HEK293 (cell line): ENCODE data around the gene BICC1.

ENCODE experiments used
- CTCF ChIA-PET: fragments of 350-600 bp; formaldehyde crosslinking; extraction: SDS; loops from one replicate; lab custom pipeline; 2021; ENCODE audit warnings: antibody characterized with exemption; lab: Yijun Ruan, JAX
- POLR2A ChIA-PET: fragments of 300-600 bp; formaldehyde crosslinking; extraction: SDS; loops from one replicate; lab custom pipeline; 2020; ENCODE audit warnings: antibody characterized with exemption, inconsistent platforms; lab: Yijun Ruan, JAX
- H3K27ac ChIP-seq: fragments of 200-500 bp; sonication (Bioruptor generic); 2 replicates; pipeline ENCODE4 v1.5.1; 2014; ENCODE audit warnings: low read depth, low read length, control low read depth, inconsistent platforms; ENCODE audit errors: extremely low read depth
- H3K36me3 ChIP-seq, 2 experiments: fragments of 200-500 bp in 1 of 2; sonication (Bioruptor generic) in 1 of 2; 1 replicate in 1 of 2; 2 replicates in 1 of 2; pipeline ENCODE4 v1.5.1; 2014 to 2017; ENCODE audit warnings: inconsistent platforms in 2 of 2, low read length in 2 of 2; ENCODE audit not compliant: control insufficient read depth in 2 of 2, insufficient read depth in 1 of 2
- H3K4me1 ChIP-seq: fragments of 200-500 bp; sonication (Bioruptor generic); 2 replicates; pipeline ENCODE4 v1.5.1; 2014; ENCODE audit warnings: mild to moderate bottlenecking, low read length, inconsistent platforms; ENCODE audit not compliant: control insufficient read depth, insufficient read depth
- H3K4me3 ChIP-seq: 2 replicates; pipeline ENCODE4 v1.5.1; 2011; ENCODE audit warnings: low read depth, mild to moderate bottlenecking, control low read depth, low read length, moderate library complexity
- H3K9me3 ChIP-seq: fragments of 200-500 bp; sonication (Bioruptor generic); 2 replicates; pipeline ENCODE4 v1.5.1; 2014; ENCODE audit warnings: low read depth, low read length, inconsistent platforms; ENCODE audit not compliant: control insufficient read depth, insufficient read depth
- GLIS2 ChIP-seq: fragments of 450-650 bp; formaldehyde crosslinking; IDR thresholded peaks from 2 replicates; pipeline ENCODE4 v1.5.1; 2016; ENCODE audit warnings: missing biosample characterization, missing genetic modification characterization
- HOXD13 ChIP-seq: sonication (generic); formaldehyde crosslinking; IDR thresholded peaks from 2 replicates; pipeline ENCODE4 v1.8.0; 2022; ENCODE audit warnings: missing genetic modification reagents, borderline replicate concordance
- RBAK ChIP-seq: fragments of 450-650 bp; formaldehyde crosslinking; IDR thresholded peaks from 2 replicates; pipeline ENCODE4 v1.5.1; 2016; ENCODE audit warnings: missing biosample characterization, missing genetic modification characterization
- REPIN1 ChIP-seq: fragments of 450-650 bp; formaldehyde crosslinking; IDR thresholded peaks from 2 replicates; pipeline ENCODE4 v1.5.1; 2017; ENCODE audit warnings: missing biosample characterization, missing genetic modification characterization, low read depth
- TSHZ1 ChIP-seq: fragments of 450-650 bp; formaldehyde crosslinking; IDR thresholded peaks from 2 replicates; pipeline ENCODE4 v1.5.1; 2016; ENCODE audit warnings: missing biosample characterization, missing genetic modification characterization, borderline replicate concordance
- ZBTB11 ChIP-seq: fragments of 450-650 bp; formaldehyde crosslinking; conservative IDR thresholded peaks from 2 replicates; pipeline ENCODE4 v1.5.1; 2016; ENCODE audit warnings: low read depth, missing biosample characterization, missing genetic modification characterization
- ZFP37 ChIP-seq: fragments of 450-650 bp; formaldehyde crosslinking; IDR thresholded peaks from 2 replicates; pipeline ENCODE4 v1.5.1; 2016; ENCODE audit warnings: missing biosample characterization, missing genetic modification characterization
- ZFP69B ChIP-seq: fragments of 450-650 bp; formaldehyde crosslinking; IDR thresholded peaks from 2 replicates; pipeline ENCODE4 v1.5.1; 2016; ENCODE audit warnings: missing biosample characterization, missing genetic modification characterization
- ZNF10 ChIP-seq: fragments of 450-650 bp; formaldehyde crosslinking; IDR thresholded peaks from 2 replicates; pipeline ENCODE4 v1.5.1; 2017; ENCODE audit warnings: missing biosample characterization, missing genetic modification characterization
- ZNF112 ChIP-seq: fragments of 450-650 bp; formaldehyde crosslinking; IDR thresholded peaks from 2 replicates; pipeline ENCODE4 v1.5.0; 2017; ENCODE audit warnings: missing biosample characterization, missing genetic modification characterization
- ZNF221 ChIP-seq: fragments of 450-650 bp; formaldehyde crosslinking; IDR thresholded peaks from 2 replicates; pipeline ENCODE4 v1.5.1; 2017; ENCODE audit warnings: missing biosample characterization, missing genetic modification characterization, borderline replicate concordance
- ZNF501 ChIP-seq: fragments of 450-650 bp; formaldehyde crosslinking; IDR thresholded peaks from 2 replicates; pipeline ENCODE4 v1.5.1; 2016; ENCODE audit warnings: missing biosample characterization, missing genetic modification characterization
- ZNF654 ChIP-seq: fragments of 450-650 bp; formaldehyde crosslinking; IDR thresholded peaks from 2 replicates; pipeline ENCODE4 v1.5.1; 2016; ENCODE audit warnings: low read depth, missing biosample characterization, missing genetic modification characterization
- ZNF658 ChIP-seq: fragments of 450-650 bp; formaldehyde crosslinking; IDR thresholded peaks from 2 replicates; pipeline ENCODE4; 2016; ENCODE audit warnings: missing biosample characterization, missing genetic modification characterization
- ZNF837 ChIP-seq: fragments of 450-650 bp; formaldehyde crosslinking; IDR thresholded peaks from 2 replicates; pipeline ENCODE4 v1.5.1; 2016; ENCODE audit warnings: missing biosample characterization, missing genetic modification characterization
- TF ChIP-seq, protein P1 (sequence below): fragments of 450-650 bp; formaldehyde crosslinking; IDR thresholded peaks from 2 replicates; pipeline ENCODE4 v1.5.0; 2017; ENCODE audit warnings: missing biosample characterization, missing genetic modification characterization, borderline replicate concordance
- TF ChIP-seq, protein P2 (sequence below): fragments of 450-650 bp; formaldehyde crosslinking; IDR thresholded peaks from 2 replicates; pipeline ENCODE4 v1.5.1; 2016; ENCODE audit warnings: missing biosample characterization, missing genetic modification characterization, borderline replicate concordance
- TF ChIP-seq, protein P3 (sequence below): fragments of 450-650 bp; formaldehyde crosslinking; IDR thresholded peaks from 2 replicates; pipeline ENCODE4 v1.5.1; 2016; ENCODE audit warnings: missing biosample characterization, missing genetic modification characterization

BICC1 gene

GRCh38 chr10:58662314-58662713 is 149.6 kb downstream of the BICC1 start:
- CTCF ChIA-PET, result no interaction called here
- Histone ChIP-seq H3K27ac (no peak overlapping the region), H3K9me3 (no peaks in the 10 kb centered on the region), H3K4me3 (no peak overlapping the region), H3K36me3 (no peaks in the 10 kb centered on the region), H3K4me1 (no peaks in the 10 kb centered on the region)
- POLR2A ChIA-PET, result no interaction called here
- TF ChIP-seq ZNF837 (tag by site-specific recombination) (no peak), ZNF112 (tag by site-specific recombination) (no peak), ZNF658 (tag by site-specific recombination) (no peak), HOXD13 (no peak)
- TF ChIP-seq, all 188 proteins: peak for 0

- Histone ChIP-seq H3K4me3 (no peak overlapping the region), H3K27ac (no peak overlapping the region), H3K9me3 (no peaks in the 10 kb centered on the region), H3K36me3 (no peaks in the 10 kb centered on the region), H3K4me1 (no peaks in the 10 kb centered on the region)
- ChIA-PET POLR2A (no interaction called here), CTCF (no interaction called here)
- TF ChIP-seq, protein P1, sequence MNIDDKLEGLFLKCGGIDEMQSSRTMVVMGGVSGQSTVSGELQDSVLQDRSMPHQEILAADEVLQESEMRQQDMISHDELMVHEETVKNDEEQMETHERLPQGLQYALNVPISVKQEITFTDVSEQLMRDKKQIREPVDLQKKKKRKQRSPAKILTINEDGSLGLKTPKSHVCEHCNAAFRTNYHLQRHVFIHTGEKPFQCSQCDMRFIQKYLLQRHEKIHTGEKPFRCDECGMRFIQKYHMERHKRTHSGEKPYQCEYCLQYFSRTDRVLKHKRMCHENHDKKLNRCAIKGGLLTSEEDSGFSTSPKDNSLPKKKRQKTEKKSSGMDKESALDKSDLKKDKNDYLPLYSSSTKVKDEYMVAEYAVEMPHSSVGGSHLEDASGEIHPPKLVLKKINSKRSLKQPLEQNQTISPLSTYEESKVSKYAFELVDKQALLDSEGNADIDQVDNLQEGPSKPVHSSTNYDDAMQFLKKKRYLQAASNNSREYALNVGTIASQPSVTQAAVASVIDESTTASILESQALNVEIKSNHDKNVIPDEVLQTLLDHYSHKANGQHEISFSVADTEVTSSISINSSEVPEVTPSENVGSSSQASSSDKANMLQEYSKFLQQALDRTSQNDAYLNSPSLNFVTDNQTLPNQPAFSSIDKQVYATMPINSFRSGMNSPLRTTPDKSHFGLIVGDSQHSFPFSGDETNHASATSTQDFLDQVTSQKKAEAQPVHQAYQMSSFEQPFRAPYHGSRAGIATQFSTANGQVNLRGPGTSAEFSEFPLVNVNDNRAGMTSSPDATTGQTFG (tag by site-specific recombination), result no peak
- TF ChIP-seq, protein P2, sequence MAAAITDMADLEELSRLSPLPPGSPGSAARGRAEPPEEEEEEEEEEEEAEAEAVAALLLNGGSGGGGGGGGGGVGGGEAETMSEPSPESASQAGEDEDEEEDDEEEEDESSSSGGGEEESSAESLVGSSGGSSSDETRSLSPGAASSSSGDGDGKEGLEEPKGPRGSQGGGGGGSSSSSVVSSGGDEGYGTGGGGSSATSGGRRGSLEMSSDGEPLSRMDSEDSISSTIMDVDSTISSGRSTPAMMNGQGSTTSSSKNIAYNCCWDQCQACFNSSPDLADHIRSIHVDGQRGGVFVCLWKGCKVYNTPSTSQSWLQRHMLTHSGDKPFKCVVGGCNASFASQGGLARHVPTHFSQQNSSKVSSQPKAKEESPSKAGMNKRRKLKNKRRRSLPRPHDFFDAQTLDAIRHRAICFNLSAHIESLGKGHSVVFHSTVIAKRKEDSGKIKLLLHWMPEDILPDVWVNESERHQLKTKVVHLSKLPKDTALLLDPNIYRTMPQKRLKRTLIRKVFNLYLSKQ (tag by site-specific recombination), result no peak
- no peak for TF ChIP-seq ZNF221
- no peak for TF ChIP-seq ZNF501 (tag by site-specific recombination)
- no peak for TF ChIP-seq ZBTB11
- no peak for TF ChIP-seq ZFP69B (tag by site-specific recombination)
- TF ChIP-seq ZFP37 (tag by site-specific recombination), result no peak
- no peak for TF ChIP-seq RBAK (tag by site-specific recombination)
- TF ChIP-seq ZNF10 (tag by site-specific recombination), result no peak
- TF ChIP-seq GLIS2 (tag by site-specific recombination), result no peak
These were observed 152.7 kb downstream of the BICC1 start for GRCh38 chr10:58665361-58665760.

- POLR2A ChIA-PET, result no interaction called here
- H3K4me3 ChIP-seq, result no peak overlapping the region
- TF ChIP-seq ZNF112 (tag by site-specific recombination) (no peak), RBAK (tag by site-specific recombination) (no peak), ZNF654 (tag by site-specific recombination) (no peak), REPIN1 (tag by site-specific recombination) (no peak), TSHZ1 (no peak), ZNF658 (tag by site-specific recombination) (no peak)
- TF ChIP-seq, protein P3, sequence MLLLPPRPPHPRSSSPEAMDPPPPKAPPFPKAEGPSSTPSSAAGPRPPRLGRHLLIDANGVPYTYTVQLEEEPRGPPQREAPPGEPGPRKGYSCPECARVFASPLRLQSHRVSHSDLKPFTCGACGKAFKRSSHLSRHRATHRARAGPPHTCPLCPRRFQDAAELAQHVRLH (tag by site-specific recombination), result no peak
These were observed 153.4 kb downstream of the BICC1 start for GRCh38 chr10:58666024-58666423.

More at GRCh38 chr10:58666024-58666423, 153.4 kb downstream of the BICC1 start:
- Histone ChIP-seq H3K9me3 (no peaks in the 10 kb centered on the region), H3K36me3 (no peaks in the 10 kb centered on the region), H3K27ac (no peak overlapping the region), H3K4me1 (no peaks in the 10 kb centered on the region)
- CTCF ChIA-PET, result no interaction called here
